Epithelial cell of proximal tubule (primary cell): ENCODE results near the gene CLTB. TPM values are rescaled to one million over a fixed set of nuclear protein-coding genes. Genes with fewer than 3 reads are reported as not detected.

Source experiments
- DNase-seq: peaks from one replicate; pipeline ENCODE4 v3.0.0-alpha.2; 2011; ENCODE audit warnings: low read depth
- H3K4me3 ChIP-seq: 2 replicates; pipeline ENCODE4 v1.5.1; 2011; ENCODE audit warnings: low read depth, mild to moderate bottlenecking, low read length
- total RNA-seq: library from RNA; depleted of rRNA; stranded (reverse); fragments of >200 nt; gene quantifications from 2 replicates; pipeline ENCODE4 v1.2.3, GENCODE V29; 2015
- TF ChIP-seq, protein P1 (sequence below): conservative IDR thresholded peaks from 2 replicates; pipeline ENCODE4 v1.5.1; 2012; ENCODE audit warnings: low read depth, mild to moderate bottlenecking, low read length

CLTB gene
- total RNA-seq, 1 donor from 2014 or later, result 152 TPM

DNA sequence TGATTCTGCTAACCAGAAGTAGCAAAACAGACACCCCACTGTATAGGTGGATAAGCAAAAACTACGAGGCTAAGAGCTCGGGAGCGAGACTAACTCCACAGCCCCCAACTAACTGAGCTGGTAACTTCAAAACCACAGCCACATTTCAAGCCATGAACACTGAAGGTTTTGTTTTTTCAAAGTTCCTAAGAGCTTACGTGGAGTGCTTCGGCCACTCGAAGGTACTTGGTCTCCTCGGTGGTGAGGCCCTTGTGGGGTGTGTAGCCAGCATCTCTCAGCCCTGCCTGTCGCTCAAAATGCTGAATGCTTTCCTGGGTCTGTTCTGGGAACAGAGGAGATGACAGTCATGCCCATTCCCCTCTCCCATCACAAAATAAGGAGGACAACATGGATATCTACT lies 65.9 kb downstream of the CLTB start:
- H3K4me3 ChIP-seq, result no peak overlapping the region
- no peak for DNase-seq
- TF ChIP-seq, protein P1, sequence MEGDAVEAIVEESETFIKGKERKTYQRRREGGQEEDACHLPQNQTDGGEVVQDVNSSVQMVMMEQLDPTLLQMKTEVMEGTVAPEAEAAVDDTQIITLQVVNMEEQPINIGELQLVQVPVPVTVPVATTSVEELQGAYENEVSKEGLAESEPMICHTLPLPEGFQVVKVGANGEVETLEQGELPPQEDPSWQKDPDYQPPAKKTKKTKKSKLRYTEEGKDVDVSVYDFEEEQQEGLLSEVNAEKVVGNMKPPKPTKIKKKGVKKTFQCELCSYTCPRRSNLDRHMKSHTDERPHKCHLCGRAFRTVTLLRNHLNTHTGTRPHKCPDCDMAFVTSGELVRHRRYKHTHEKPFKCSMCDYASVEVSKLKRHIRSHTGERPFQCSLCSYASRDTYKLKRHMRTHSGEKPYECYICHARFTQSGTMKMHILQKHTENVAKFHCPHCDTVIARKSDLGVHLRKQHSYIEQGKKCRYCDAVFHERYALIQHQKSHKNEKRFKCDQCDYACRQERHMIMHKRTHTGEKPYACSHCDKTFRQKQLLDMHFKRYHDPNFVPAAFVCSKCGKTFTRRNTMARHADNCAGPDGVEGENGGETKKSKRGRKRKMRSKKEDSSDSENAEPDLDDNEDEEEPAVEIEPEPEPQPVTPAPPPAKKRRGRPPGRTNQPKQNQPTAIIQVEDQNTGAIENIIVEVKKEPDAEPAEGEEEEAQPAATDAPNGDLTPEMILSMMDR, result no peak

DNA sequence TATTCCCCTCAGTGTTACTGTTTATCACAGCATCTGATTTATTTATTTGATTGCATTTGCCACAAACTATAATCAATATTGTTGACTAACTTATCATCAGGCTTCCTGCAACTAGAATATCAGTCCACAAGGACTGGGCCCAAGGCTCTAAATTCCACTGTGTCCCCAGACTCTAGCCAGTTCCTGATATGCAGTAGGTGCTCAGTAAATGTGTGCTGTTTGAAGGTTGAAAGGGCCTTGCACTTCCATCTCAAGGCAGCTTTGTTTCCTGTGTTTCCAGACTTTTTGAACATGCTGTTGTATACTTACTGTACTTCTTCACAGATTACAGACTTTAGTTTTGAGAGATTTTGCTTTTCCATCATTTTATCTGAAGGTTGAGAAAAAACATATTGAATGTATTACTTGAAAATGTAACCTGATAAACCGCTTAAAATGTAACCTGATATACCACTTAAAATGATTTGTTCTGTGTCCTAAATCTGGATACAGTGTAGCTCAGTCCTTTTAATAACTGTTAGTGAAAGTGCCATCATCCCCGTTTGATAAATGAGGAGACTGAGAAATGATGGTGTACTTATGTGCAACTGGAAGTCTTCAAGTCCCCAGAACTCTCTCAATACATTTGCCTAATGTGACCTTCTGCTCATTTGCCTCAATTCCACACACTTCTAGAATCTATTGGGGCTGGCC lies 73.4 kb downstream of the CLTB start:
- no peak for DNase-seq
- TF ChIP-seq, protein P1, result no peak
- no peak overlapping the region for H3K4me3 ChIP-seq

Other genes starting within 250 kb of the CLTB start
- gene SIMC1, start 178.1 kb downstream of the CLTB start, total RNA-seq, result 10.5 and 12.2 TPM in 2 replicates
- gene KIAA1191, start 54.8 kb downstream of the CLTB start, total RNA-seq, result 88.1 and 90.1 TPM in 2 replicates
- 2.9 and 3.4 TPM in 2 replicates for gene ARL10, start 51.1 kb downstream of the CLTB start, total RNA-seq
- gene NOP16, start 27.9 kb downstream of the CLTB start, total RNA-seq, result 23.5 and 42.7 TPM in 2 replicates
- 118 and 123 TPM in 2 replicates for gene HIGD2A, start 27.8 kb downstream of the CLTB start, total RNA-seq
- gene FAF2, start 31.8 kb upstream of the CLTB start, total RNA-seq, result 32.9 and 35.7 TPM in 2 replicates
- 10.9 and 17.1 TPM in 2 replicates for gene RNF44, start 120.9 kb upstream of the CLTB start, total RNA-seq
- not detected in 2 replicates for gene CDHR2, start 132.8 kb upstream of the CLTB start, total RNA-seq
- gene GPRIN1, start 193.6 kb upstream of the CLTB start, total RNA-seq, result 34.0 and 40.2 TPM in 2 replicates
- gene SNCB, start 214.0 kb upstream of the CLTB start, total RNA-seq, result 0.17 TPM in 1 of 2 replicates, not detected in the other
- not detected in 2 replicates for gene EIF4E1B, start 214.1 kb upstream of the CLTB start, total RNA-seq
- gene TSPAN17, start 230.9 kb upstream of the CLTB start, total RNA-seq, result 29.1 and 40.2 TPM in 2 replicates